IgD-negative memory B cell (primary cell): Measurements from ENCODE around the gene DCLK2. TPM values are rescaled to one million over a fixed set of nuclear protein-coding genes. Genes with fewer than 3 reads are reported as not detected.

Experiments used
- H3K27ac Mint-ChIP-seq, 3 donors: one replicate each; pipeline ENCODE4 v1.8.0; 2020 to 2022; ENCODE audit warnings: mild to moderate bottlenecking in 3 of 3, mixed read lengths in 3 of 3, moderate library complexity in 1 of 3
- H3K27me3 Mint-ChIP-seq: one replicate; pipeline ENCODE4 v1.8.0; 2021; ENCODE audit warnings: mixed read lengths
- H3K36me3 Mint-ChIP-seq: one replicate; pipeline ENCODE4 v1.8.0; 2020; ENCODE audit warnings: mild to moderate bottlenecking, mixed read lengths
- H3K4me1 Mint-ChIP-seq, 3 donors: one replicate each; pipeline ENCODE4 v1.8.0; 2020 to 2022; ENCODE audit warnings: mixed read lengths in 3 of 3, mild to moderate bottlenecking in 1 of 3
- H3K4me3 Mint-ChIP-seq, 4 donors: one replicate each; pipeline ENCODE4 v1.8.0; 2020 to 2022; ENCODE audit warnings: mild to moderate bottlenecking in 4 of 4, mixed read lengths in 4 of 4, moderate library complexity in 3 of 4
- H3K9me3 Mint-ChIP-seq, 3 donors: one replicate each; pipeline ENCODE4 v1.8.0; 2020 to 2021; ENCODE audit warnings: mixed read lengths in 3 of 3, mild to moderate bottlenecking in 1 of 3
- polyA plus RNA-seq: library from polyadenylated mRNA; unstranded; fragments of 300-500 nt; fragmentation: Illumina TruSeq; gene quantifications from one replicate; pipeline ENCODE4 v1.2.3, GENCODE V29; 2021

The DCLK2 gene
- polyA plus RNA-seq, 1 donor from 2014 or later, result 2.3 TPM

DNA sequence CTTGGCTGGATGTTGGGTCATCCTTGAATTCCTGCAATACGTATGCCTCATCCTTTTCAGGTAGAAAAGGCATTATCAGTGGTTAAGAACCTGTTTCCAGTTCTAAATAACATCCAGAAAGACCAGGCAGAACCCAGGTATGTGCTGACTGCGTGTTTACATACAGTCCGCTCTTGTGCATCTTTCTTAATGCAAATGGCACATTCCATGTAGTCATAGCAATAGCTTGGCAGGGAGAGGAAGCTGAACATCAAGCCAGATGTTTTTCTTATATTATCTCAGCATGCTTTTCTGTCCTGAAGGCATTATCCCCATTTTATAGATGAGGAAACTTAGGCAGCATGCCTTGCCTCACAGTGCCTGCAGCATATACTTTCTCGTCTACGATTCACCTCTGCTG, 2.1 kb downstream of the DCLK2 start:
- Mint-ChIP-seq H3K27ac (peak overlapping the region in 1 of 3 donors; percentile 20), H3K36me3 (no peaks in the 10 kb centered on the region), H3K4me1 (peaks cover 7 to 24% (median 16%) of the 10 kb centered on the region in 3 donors), H3K27me3 (peaks cover 18% of the 10 kb centered on the region), H3K9me3 (no peaks in the 10 kb centered on the region), H3K4me3 (peak overlapping the region in 1 of 4 donors; percentile 99)

GRCh38 chr4:150080875-150081274, 2.6 kb downstream of the DCLK2 start:
- Mint-ChIP-seq H3K27ac (peak overlapping the region in 1 of 3 donors; percentile 20), H3K9me3 (no peaks in the 10 kb centered on the region), H3K4me3 (peak overlapping the region in 1 of 4 donors; percentile 99), H3K36me3 (no peaks in the 10 kb centered on the region), H3K27me3 (peaks cover 15% of the 10 kb centered on the region), H3K4me1 (peaks cover 7 to 24% (median 16%) of the 10 kb centered on the region in 3 donors)

DNA sequence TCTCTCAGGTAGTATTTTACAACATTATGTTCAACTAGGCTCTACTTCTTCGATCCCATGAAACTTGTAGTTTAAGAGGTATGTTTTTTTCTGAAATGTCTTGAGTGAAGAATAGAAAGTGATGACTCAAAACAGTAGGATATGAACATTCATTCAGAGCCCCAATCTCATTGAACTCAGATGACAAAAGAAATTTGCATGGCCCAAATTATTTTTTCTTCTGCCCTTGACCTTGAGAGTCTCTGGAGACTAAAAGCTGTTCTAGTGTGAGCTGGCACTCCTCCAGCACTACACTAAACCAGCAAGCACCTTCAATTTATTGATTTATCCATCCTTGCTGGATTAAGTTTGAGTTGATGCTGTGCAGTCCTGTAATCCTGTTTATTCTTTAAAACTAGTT, 4.0 kb downstream of the DCLK2 start:
- Mint-ChIP-seq H3K4me1 (peaks cover 7 to 24% (median 16%) of the 10 kb centered on the region in 3 donors), H3K27me3 (peaks cover 11% of the 10 kb centered on the region), H3K27ac (peak overlapping the region in 2 of 3 donors; percentile 48 to 55), H3K36me3 (no peaks in the 10 kb centered on the region), H3K9me3 (no peaks in the 10 kb centered on the region), H3K4me3 (peak overlapping the region in 3 of 4 donors; percentile 20 to 68 (median 24))

DNA sequence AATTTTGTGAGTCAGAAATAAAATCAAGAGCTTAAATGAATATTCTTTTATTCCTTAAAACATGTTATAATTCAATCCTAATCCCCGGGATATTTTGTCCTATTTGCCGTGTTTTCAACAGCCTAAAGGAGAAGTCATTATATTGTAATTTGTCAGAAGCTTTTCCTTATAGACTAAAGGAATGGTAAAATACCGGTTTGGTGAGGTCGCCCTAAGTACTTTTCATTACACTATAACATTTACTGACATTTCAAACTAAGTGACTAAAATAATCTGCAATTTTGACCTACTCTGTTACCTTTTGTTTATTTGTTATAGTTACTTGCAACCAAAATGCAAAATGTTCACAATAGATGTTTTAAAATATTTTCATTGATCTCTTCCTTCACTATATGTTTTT, 8.8 kb downstream of the DCLK2 start:
- peaks cover 2 to 13% (median 6%) of the 10 kb centered on the region in 3 donors for H3K4me1 Mint-ChIP-seq
- no peaks in the 10 kb centered on the region for H3K9me3 Mint-ChIP-seq
- no peak overlapping the region for H3K4me3 Mint-ChIP-seq
- H3K36me3 Mint-ChIP-seq, result no peaks in the 10 kb centered on the region
- peaks cover 10% of the 10 kb centered on the region for H3K27me3 Mint-ChIP-seq
- H3K27ac Mint-ChIP-seq, result no peak overlapping the region

- H3K27me3 Mint-ChIP-seq, result peaks cover 6% of the 10 kb centered on the region
- no peak overlapping the region for H3K4me3 Mint-ChIP-seq
- H3K4me1 Mint-ChIP-seq, result peaks cover 0 to 5% (median 0%) of the 10 kb centered on the region in 3 donors
- no peaks in the 10 kb centered on the region for H3K36me3 Mint-ChIP-seq
- no peaks in the 10 kb centered on the region for H3K9me3 Mint-ChIP-seq
- no peak overlapping the region for H3K27ac Mint-ChIP-seq
These were observed 11.5 kb downstream of the DCLK2 start for GRCh38 chr4:150089732-150090131.

DNA sequence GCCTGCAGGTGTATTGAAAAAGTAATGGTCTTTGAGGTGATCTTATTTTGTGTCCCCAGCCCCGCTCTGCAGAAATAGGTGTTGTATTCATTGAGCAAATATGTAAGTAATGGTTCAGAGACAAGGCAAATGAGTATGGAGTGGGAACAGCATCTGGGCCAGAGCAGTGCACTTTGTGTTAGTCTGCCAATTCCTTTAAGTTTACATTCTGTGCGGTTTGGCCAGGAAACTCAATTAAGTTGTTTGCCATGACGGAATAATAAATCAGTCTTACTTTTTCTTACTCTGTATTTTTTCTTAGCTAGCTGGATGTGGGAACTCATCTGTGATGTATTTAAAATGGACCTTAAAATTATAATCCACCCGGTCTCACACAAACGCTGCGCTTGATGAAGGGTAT, 12.6 kb downstream of the DCLK2 start:
- Mint-ChIP-seq H3K27me3 (peaks cover 6% of the 10 kb centered on the region), H3K9me3 (no peaks in the 10 kb centered on the region), H3K4me1 (peaks cover 0 to 5% (median 0%) of the 10 kb centered on the region in 3 donors), H3K36me3 (no peaks in the 10 kb centered on the region), H3K4me3 (no peak overlapping the region), H3K27ac (no peak overlapping the region)

GRCh38 chr4:150094676-150095075, 16.4 kb downstream of the DCLK2 start:
- H3K27me3 Mint-ChIP-seq, result peaks cover 6% of the 10 kb centered on the region
- no peaks in the 10 kb centered on the region for H3K9me3 Mint-ChIP-seq
- H3K4me3 Mint-ChIP-seq, result no peak overlapping the region
- no peaks in the 10 kb centered on the region for H3K36me3 Mint-ChIP-seq
- H3K4me1 Mint-ChIP-seq, result no peaks in the 10 kb centered on the region
- H3K27ac Mint-ChIP-seq, result no peak overlapping the region

DNA sequence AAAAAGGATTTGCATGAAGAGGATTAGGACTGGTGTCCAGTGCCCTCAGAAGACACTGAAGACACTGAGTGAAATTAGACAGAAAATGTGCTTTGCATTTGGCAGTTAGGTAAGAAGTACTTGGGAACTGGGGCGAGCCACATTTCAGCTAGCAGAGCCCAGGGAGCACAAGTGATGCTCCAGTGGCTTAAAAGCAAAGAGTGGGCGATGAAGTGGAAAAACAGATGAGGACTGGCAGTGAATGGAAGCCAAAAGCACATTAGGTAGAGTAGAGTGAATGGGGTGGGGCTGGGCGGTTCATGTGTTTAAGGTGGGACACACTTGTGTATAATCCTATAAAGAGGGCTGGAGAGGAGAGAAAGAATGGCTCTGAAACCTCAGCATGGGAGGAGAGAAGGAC, 18.4 kb downstream of the DCLK2 start:
- no peaks in the 10 kb centered on the region for H3K9me3 Mint-ChIP-seq
- no peak overlapping the region for H3K27ac Mint-ChIP-seq
- no peaks in the 10 kb centered on the region for H3K4me1 Mint-ChIP-seq
- no peak overlapping the region for H3K4me3 Mint-ChIP-seq
- no peaks in the 10 kb centered on the region for H3K36me3 Mint-ChIP-seq
- peaks cover 3% of the 10 kb centered on the region for H3K27me3 Mint-ChIP-seq

DNA sequence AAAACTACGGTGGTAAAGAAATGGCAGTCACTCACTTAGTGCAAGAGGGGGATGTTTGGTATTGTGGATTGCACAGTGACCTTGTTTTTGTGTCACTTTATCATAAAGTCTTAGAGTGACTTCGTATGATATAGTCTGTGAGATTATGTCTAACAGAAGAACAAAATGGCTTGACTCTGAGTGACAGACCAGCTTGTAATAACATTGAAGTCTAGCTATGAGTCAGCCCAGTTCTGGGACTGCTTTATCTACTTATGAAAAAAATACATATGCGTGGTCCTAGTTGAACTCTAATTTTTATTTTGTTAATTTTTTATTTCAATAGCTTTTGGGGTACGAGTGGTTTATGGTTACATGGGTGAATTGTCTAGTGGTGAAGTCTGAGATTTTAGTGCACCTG, 20.0 kb downstream of the DCLK2 start:
- Mint-ChIP-seq H3K27me3 (no peaks in the 10 kb centered on the region), H3K27ac (no peak overlapping the region), H3K4me1 (no peaks in the 10 kb centered on the region), H3K4me3 (no peak overlapping the region), H3K36me3 (no peaks in the 10 kb centered on the region), H3K9me3 (no peaks in the 10 kb centered on the region)

DNA sequence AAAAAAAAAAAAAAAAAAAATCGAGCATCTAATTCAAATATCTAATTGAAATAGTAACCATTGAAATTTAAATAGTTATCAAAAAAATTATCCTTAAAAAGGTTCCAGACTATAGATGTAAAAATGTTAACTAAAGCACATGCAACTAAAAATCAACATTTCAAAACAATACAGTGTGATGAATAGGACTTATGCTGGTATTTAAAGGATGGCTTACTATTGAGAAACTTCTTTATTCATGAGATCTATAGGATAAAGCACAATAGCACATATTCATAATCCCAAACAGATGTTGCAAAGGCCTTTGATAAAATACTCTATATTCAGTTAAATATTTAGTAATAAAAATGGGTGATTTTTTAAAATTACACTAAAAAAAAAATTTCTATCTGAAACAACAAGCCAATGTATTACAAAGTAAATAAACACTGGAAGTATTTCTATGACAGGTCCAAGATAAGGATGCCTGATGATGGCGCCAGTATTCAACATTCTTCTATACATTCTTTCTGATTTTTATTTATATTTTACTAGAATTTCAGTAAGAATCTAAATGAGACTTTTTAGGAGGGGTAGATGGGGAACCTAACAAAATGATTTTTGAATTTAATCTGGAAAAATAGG, 26.3 kb downstream of the DCLK2 start:
- H3K4me3 Mint-ChIP-seq, result no peak overlapping the region
- peaks cover 0 to 2% (median 0%) of the 10 kb centered on the region in 3 donors for H3K9me3 Mint-ChIP-seq
- no peaks in the 10 kb centered on the region for H3K36me3 Mint-ChIP-seq
- peaks cover 0 to 4% (median 0%) of the 10 kb centered on the region in 3 donors for H3K4me1 Mint-ChIP-seq
- no peak overlapping the region for H3K27ac Mint-ChIP-seq
- no peaks in the 10 kb centered on the region for H3K27me3 Mint-ChIP-seq

DNA sequence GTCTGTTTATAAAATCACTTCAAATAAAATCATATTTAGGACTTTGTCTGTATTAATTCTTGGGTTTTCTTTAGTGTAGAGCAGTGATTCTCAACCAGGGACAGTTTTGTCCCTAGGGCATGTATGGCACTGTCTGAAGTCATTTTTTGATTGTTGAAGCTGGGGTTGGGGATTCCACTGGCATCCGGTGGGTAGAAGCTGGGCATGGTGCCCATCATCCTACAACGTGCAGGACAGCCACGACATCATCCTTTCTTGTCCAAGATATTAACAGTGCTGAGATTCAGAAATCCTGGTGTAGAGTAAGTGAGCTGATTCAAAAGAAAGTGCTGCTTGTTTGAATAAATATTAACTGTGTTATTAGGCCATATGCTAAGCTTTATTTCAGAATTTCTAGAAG, 28.6 kb downstream of the DCLK2 start:
- Mint-ChIP-seq H3K4me3 (no peak overlapping the region), H3K4me1 (peaks cover 0 to 4% (median 0%) of the 10 kb centered on the region in 3 donors), H3K36me3 (no peaks in the 10 kb centered on the region), H3K9me3 (peaks cover 0 to 2% (median 0%) of the 10 kb centered on the region in 3 donors), H3K27ac (no peak overlapping the region), H3K27me3 (no peaks in the 10 kb centered on the region)

DNA sequence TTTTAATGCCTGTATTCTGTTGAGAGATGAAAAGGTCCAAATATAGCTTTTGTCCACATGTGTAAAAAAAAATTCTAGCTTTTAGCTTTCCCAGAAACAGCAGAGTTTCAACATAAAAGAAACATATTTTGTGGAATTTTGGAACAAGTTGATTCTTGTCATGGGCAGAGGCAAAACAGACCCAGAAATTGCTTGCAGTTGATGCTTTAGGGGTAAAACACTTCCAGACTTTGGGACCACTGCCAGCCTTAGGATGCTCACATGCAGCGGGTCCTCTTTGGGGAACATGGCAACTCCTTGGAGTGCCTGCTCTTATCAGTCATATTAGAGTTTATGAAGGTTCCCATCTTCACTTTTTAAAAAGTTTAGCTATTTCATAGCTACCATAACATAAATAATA, 30.4 kb downstream of the DCLK2 start:
- Mint-ChIP-seq H3K27me3 (no peaks in the 10 kb centered on the region), H3K4me3 (no peak overlapping the region), H3K9me3 (peaks cover 0 to 2% (median 0%) of the 10 kb centered on the region in 3 donors), H3K27ac (no peak overlapping the region), H3K36me3 (no peaks in the 10 kb centered on the region), H3K4me1 (peaks cover 0 to 4% (median 0%) of the 10 kb centered on the region in 3 donors)

DNA sequence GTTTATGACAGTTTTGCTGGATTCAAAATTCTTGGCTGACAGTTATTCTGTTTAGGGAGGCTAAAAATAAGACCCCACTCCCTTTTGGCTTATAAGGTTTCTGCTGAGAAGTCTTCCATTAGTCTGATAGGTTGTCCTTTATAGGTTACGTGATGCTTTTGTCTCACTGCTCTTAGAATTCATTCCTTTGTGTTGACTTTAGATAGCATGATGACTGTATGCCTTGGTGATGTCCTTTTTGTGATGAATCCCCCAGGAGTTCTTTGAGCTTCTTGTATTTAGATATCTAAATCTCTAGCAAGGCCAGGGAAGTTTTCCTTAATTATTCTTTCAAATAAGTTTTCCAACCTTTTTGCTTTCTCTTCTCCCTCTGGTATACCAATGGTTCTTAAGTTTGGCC, 36.4 kb downstream of the DCLK2 start:
- Mint-ChIP-seq H3K4me1 (no peaks in the 10 kb centered on the region), H3K27ac (no peak overlapping the region), H3K9me3 (peaks cover 5 to 6% (median 5%) of the 10 kb centered on the region in 3 donors), H3K27me3 (peaks cover 2% of the 10 kb centered on the region), H3K4me3 (no peak overlapping the region), H3K36me3 (no peaks in the 10 kb centered on the region)

DNA sequence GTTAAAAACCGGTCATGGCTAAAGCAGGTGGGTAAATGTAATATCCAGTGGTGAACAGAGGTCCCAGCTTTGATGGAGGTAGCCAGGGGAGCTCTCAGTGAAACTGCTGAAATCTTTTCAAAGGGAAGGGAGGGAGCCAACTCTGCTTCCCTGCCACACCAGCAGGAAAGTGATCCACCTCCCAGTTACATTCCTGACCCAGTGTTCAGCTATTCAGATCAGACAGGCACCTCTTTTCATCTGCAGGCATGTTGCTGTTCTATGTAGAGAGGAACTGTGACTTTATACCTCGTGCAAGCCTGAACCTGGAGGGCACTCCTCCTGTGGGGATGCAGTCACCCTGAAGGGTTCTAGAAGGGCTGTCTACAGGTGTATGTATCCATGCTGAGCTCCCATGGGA, 37.6 kb downstream of the DCLK2 start:
- peaks cover 0 to 6% (median 0%) of the 10 kb centered on the region in 3 donors for H3K4me1 Mint-ChIP-seq
- H3K27me3 Mint-ChIP-seq, result peaks cover 2% of the 10 kb centered on the region
- no peak overlapping the region for H3K4me3 Mint-ChIP-seq
- H3K27ac Mint-ChIP-seq, result no peak overlapping the region
- peaks cover 5 to 6% (median 5%) of the 10 kb centered on the region in 3 donors for H3K9me3 Mint-ChIP-seq
- peaks cover 2% of the 10 kb centered on the region for H3K36me3 Mint-ChIP-seq

GRCh38 chr4:150116506-150116905, 38.3 kb downstream of the DCLK2 start:
- H3K4me1 Mint-ChIP-seq, result peaks cover 0 to 11% (median 0%) of the 10 kb centered on the region in 3 donors
- H3K27me3 Mint-ChIP-seq, result peaks cover 2% of the 10 kb centered on the region
- peaks cover 5 to 8% (median 7%) of the 10 kb centered on the region in 3 donors for H3K9me3 Mint-ChIP-seq
- H3K4me3 Mint-ChIP-seq, result no peak overlapping the region
- H3K27ac Mint-ChIP-seq, result no peak overlapping the region
- peaks cover 2% of the 10 kb centered on the region for H3K36me3 Mint-ChIP-seq

- Mint-ChIP-seq H3K4me3 (no peak overlapping the region), H3K36me3 (peaks cover 2% of the 10 kb centered on the region), H3K9me3 (peaks cover 5 to 10% (median 7%) of the 10 kb centered on the region in 3 donors), H3K27me3 (peaks cover 2% of the 10 kb centered on the region), H3K27ac (no peak overlapping the region), H3K4me1 (peaks cover 0 to 13% (median 0%) of the 10 kb centered on the region in 3 donors)
These were observed 38.8 kb downstream of the DCLK2 start for GRCh38 chr4:150117094-150117493.
